ENCODE measurements around the gene ANKRD37. TPM values are rescaled to one million over a fixed set of nuclear protein-coding genes. Genes with fewer than 3 reads are reported as not detected.

ANKRD37 gene
- total RNA-seq, 1 experiment from 2014 or later = 3.7 TPM

GRCh38 chr4:185374027-185374426, 22.6 kb upstream of the ANKRD37 start:
- no peak overlapping the region for H4K8ac ChIP-seq (replicated peaks; ENCODE audit: insufficient read length, low read depth, low read length)
- no peaks in the 10 kb centered on the region for H4K20me1 ChIP-seq (ENCODE audit: control insufficient read depth, insufficient read depth, insufficient read length)
- no peak overlapping the region for H3K18ac ChIP-seq (ENCODE audit: insufficient read length, low read depth, low read length)
- H3K9ac ChIP-seq (ENCODE audit: extremely low read depth, insufficient read length, low read length) = no peak overlapping the region
- no peak for DNase-seq
- no peaks in the 10 kb centered on the region for H3K9me3 ChIP-seq (ENCODE audit: control insufficient read depth, low read depth, low read length)
- no peak overlapping the region for H3K56ac ChIP-seq (ENCODE audit: insufficient read length, low read depth, low read length)
- no peak overlapping the region for H3K14ac ChIP-seq (ENCODE audit: insufficient read depth, low read length)
- no CpG with 5 or more reads among the region's 7 CpGs for WGBS (ENCODE audit: extremely low coverage, insufficient read length, low lambda C conversion rate)
- Mint-ChIP-seq H3K4me1 (peaks cover 13 to 17% of the 10 kb centered on the region in 2 experiments; a peak in 3 of 4 replicates), H3K36me3 (ENCODE audit: insufficient read depth in 1 of 3, low read depth in 3 of 3) (peaks cover 0 to 7% (median 6%) of the 10 kb centered on the region in 3 experiments; a peak in 4 of 7 replicates), H3K4me3 (no peak overlapping the region), H3K27me3 (ENCODE audit: low read depth) (no peaks in the 10 kb centered on the region), H3K9me3 (no peaks in the 10 kb centered on the region), H3K27ac (peak overlapping the region in 1 of 3 experiments; percentile 52; a peak in 1 of 7 replicates)
- no peak for TF ChIP-seq CTCF (conservative IDR thresholded peaks at IDR 0.05)
- H3K23ac ChIP-seq (ENCODE audit: insufficient read length, low read depth, low read length) = no peak overlapping the region
- no peak overlapping the region for H2AFZ ChIP-seq (ENCODE audit: low read length)
- H3K4me1 ChIP-seq (ENCODE audit: insufficient read depth, low read length) = no peaks in the 10 kb centered on the region; the same call in 1 of the 2 replicates
- H2BK12ac ChIP-seq (ENCODE audit: insufficient read length, low read depth, low read length) = no peak overlapping the region
- no peak overlapping the region for H2BK5ac ChIP-seq (ENCODE audit: insufficient read length, low read length)
- H4K5ac ChIP-seq (ENCODE audit: insufficient read length, low read depth, low read length) = no peak overlapping the region
- no peaks in the 10 kb centered on the region for H3K79me2 ChIP-seq (ENCODE audit: insufficient read depth, low read length)
- H3K4ac ChIP-seq (ENCODE audit: low read depth, low read length) = no peak overlapping the region
- H3K4me2 ChIP-seq (ENCODE audit: insufficient read depth, insufficient read length, low read length) = no peak overlapping the region
- H3K79me1 ChIP-seq (ENCODE audit: insufficient read depth, low read depth, low read length, poor library complexity, severe bottlenecking) = no peaks in the 10 kb centered on the region
- no peak overlapping the region for H2AK5ac ChIP-seq (ENCODE audit: insufficient read length, low read length)
- H3K23me2 ChIP-seq (ENCODE audit: insufficient read length, low read depth, low read length, poor library complexity, severe bottlenecking) = no peaks in the 10 kb centered on the region
- no peak overlapping the region for H2BK20ac ChIP-seq (ENCODE audit: low read depth, low read length, poor library complexity, severe bottlenecking)
- H3K27ac ChIP-seq (ENCODE audit: insufficient read length, low read depth, low read length) = no peak overlapping the region
- no peak overlapping the region for H2BK15ac ChIP-seq (ENCODE audit: low read depth, low read length)
- H2BK120ac ChIP-seq (ENCODE audit: low read depth, low read length, poor library complexity, severe bottlenecking) = no peak overlapping the region
- no peaks in the 10 kb centered on the region for H3K27me3 ChIP-seq (ENCODE audit: insufficient read depth, low read length)
- no peak overlapping the region for H4K91ac ChIP-seq (ENCODE audit: insufficient read length, low read depth, low read length)
- no peak overlapping the region for H3T11ph ChIP-seq (ENCODE audit: low read length)

Data from H9 (cell line).